Measurements from ENCODE around the gene GARRE1. TPM values are rescaled to one million over a fixed set of nuclear protein-coding genes. Genes with fewer than 3 reads are reported as not detected.
"Not testable (repeated sequence)": the region's sequence is repeated elsewhere in the genome, so short reads cannot be mapped to it uniquely, and the experiment has no call there.

Gene GARRE1
- total RNA-seq, 2 experiments from 2014 or later = 13.2 to 16.2 TPM

DNA sequence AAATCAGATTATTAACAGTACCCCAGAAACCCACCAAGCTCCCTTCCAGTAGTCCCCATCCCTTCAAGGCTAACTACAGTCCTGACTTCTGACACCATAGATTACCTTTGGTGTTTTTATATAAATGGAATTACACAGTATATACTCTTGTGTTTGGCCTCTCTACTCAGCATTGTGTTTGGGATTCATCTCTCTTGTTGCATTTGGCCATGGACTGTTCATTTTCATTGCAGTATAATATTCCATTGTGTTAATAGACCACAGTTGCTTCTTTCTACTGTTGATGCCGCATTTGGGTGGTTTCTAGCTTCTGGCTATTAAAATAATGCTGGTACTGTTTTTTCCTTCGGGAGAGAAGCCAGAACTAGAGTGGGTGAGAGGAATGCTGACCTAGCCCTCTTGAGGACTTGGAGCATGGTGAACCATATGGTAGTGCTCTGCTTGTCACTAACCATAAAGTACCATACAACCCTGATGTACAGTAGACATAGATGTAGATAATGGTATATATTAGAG lies 18.9 kb upstream of the GARRE1 start:
- Mint-ChIP-seq H3K4me1 (ENCODE audit: low read depth) (peaks cover 17% of the 10 kb centered on the region), H3K36me3 (ENCODE audit: low read depth) (no peaks in the 10 kb centered on the region), H3K27me3 (ENCODE audit: low read depth) (no peaks in the 10 kb centered on the region), H3K9me3 (no peaks in the 10 kb centered on the region), H3K27ac (no peak overlapping the region), H3K4me3 (no peak overlapping the region)
- intact Hi-C loops (cut with micrococcal nuclease) = no loop called here
- CTCF ChIA-PET = no interaction called here
- no peak for DNase-seq

GRCh38 chr19:34236035-34236987 lies 18.0 kb upstream of the GARRE1 start:
- CTCF ChIA-PET = interaction anchor here (0.7 to 1.3 kb wide), 2 partner anchors 17 to 154 kb away, joined by 3 read pairs; no protein-coding TSS in a partner anchor
- Mint-ChIP-seq H3K4me3 (no peak overlapping the region), H3K27ac (no peak overlapping the region), H3K36me3 (ENCODE audit: low read depth) (no peaks in the 10 kb centered on the region), H3K27me3 (ENCODE audit: low read depth) (no peaks in the 10 kb centered on the region), H3K4me1 (ENCODE audit: low read depth) (peaks cover 15% of the 10 kb centered on the region), H3K9me3 (no peaks in the 10 kb centered on the region)
- intact Hi-C loops (cut with micrococcal nuclease) = no loop called here
- DNase-seq = no peak

GRCh38 chr19:34237283-34237682 lies 17.1 kb upstream of the GARRE1 start:
- Mint-ChIP-seq H3K27ac (peak overlapping the region; percentile 18), H3K27me3 (ENCODE audit: low read depth) (no peaks in the 10 kb centered on the region), H3K4me3 (no peak overlapping the region), H3K9me3 (no peaks in the 10 kb centered on the region), H3K36me3 (ENCODE audit: low read depth) (no peaks in the 10 kb centered on the region), H3K4me1 (ENCODE audit: low read depth) (peaks cover 13% of the 10 kb centered on the region)
- CTCF ChIA-PET = interaction anchor here (0.6 to 1.3 kb wide), 3 partner anchors 17 to 155 kb away, joined by 3 to 4 read pairs (median 3); no protein-coding TSS in a partner anchor
- no peak for DNase-seq
- intact Hi-C loops (cut with micrococcal nuclease) = no loop called here

- no peaks in the 10 kb centered on the region for H3K9me3 Mint-ChIP-seq
- CTCF ChIA-PET = no interaction called here
Measured at GRCh38 chr19:34237939-34238338, 16.4 kb upstream of the GARRE1 start.

GRCh38 chr19:34241513-34242337 lies 12.6 kb upstream of the GARRE1 start:
- CTCF ChIA-PET = interaction anchor here (0.6 to 1.9 kb wide), 2 partner anchors 17 to 89 kb away, joined by 3 to 4 read pairs; no protein-coding TSS in a partner anchor

More at GRCh38 chr19:34237939-34238338, 16.4 kb upstream of the GARRE1 start:
- no peaks in the 10 kb centered on the region for H3K27me3 Mint-ChIP-seq (ENCODE audit: low read depth)
- peaks cover 7% of the 10 kb centered on the region for H3K4me1 Mint-ChIP-seq (ENCODE audit: low read depth)
- no peak overlapping the region for H3K4me3 Mint-ChIP-seq
- intact Hi-C loops (cut with micrococcal nuclease) = no loop called here
- no peak for DNase-seq
- H3K27ac Mint-ChIP-seq = no peak overlapping the region
- no peaks in the 10 kb centered on the region for H3K36me3 Mint-ChIP-seq (ENCODE audit: low read depth)

GRCh38 chr19:34243138-34243875 lies 11.0 kb upstream of the GARRE1 start:
- H3K27ac Mint-ChIP-seq = not testable (repeated sequence)

More at GRCh38 chr19:34241513-34242337, 12.6 kb upstream of the GARRE1 start:
- Mint-ChIP-seq H3K4me1 (ENCODE audit: low read depth) (peaks cover 3% of the 10 kb centered on the region), H3K36me3 (ENCODE audit: low read depth) (no peaks in the 10 kb centered on the region), H3K4me3 (no peak overlapping the region), H3K27ac (no peak overlapping the region), H3K27me3 (ENCODE audit: low read depth) (no peaks in the 10 kb centered on the region), H3K9me3 (no peaks in the 10 kb centered on the region)
- peak; percentile 43 for DNase-seq
- intact Hi-C loops (cut with micrococcal nuclease) = no loop called here

GRCh38 chr19:34243876-34244578 lies 10.3 kb upstream of the GARRE1 start:
- no peak overlapping the region for H3K4me3 Mint-ChIP-seq
- intact Hi-C loops (cut with micrococcal nuclease) = no loop called here
- CTCF ChIA-PET = no interaction called here
- no peak for DNase-seq
- H3K9me3 Mint-ChIP-seq = no peaks in the 10 kb centered on the region
- H3K27me3 Mint-ChIP-seq (ENCODE audit: low read depth) = no peaks in the 10 kb centered on the region
- no peaks in the 10 kb centered on the region for H3K36me3 Mint-ChIP-seq (ENCODE audit: low read depth)
- no peak overlapping the region for H3K27ac Mint-ChIP-seq
- peaks cover 3% of the 10 kb centered on the region for H3K4me1 Mint-ChIP-seq (ENCODE audit: low read depth)

More at GRCh38 chr19:34243138-34243875, 11.0 kb upstream of the GARRE1 start:
- DNase-seq; H3K27me3 Mint-ChIP-seq (ENCODE audit: low read depth); H3K36me3 Mint-ChIP-seq (ENCODE audit: low read depth); H3K4me1 Mint-ChIP-seq (ENCODE audit: low read depth); H3K9me3 Mint-ChIP-seq; intact Hi-C loops (cut with micrococcal nuclease); CTCF ChIA-PET; H3K4me3 Mint-ChIP-seq: not testable (repeated sequence)

GRCh38 chr19:34244611-34245299 lies 9.6 kb upstream of the GARRE1 start:
- DNase-seq = no peak
- H3K27me3 Mint-ChIP-seq (ENCODE audit: low read depth) = no peaks in the 10 kb centered on the region
- H3K27ac Mint-ChIP-seq = no peak overlapping the region
- CTCF ChIA-PET = interaction anchor here (1.0 kb wide), 2 partner anchors 62 to 102 kb away, joined by 3 to 5 read pairs; no protein-coding TSS in a partner anchor
- H3K4me3 Mint-ChIP-seq = no peak overlapping the region
- H3K36me3 Mint-ChIP-seq (ENCODE audit: low read depth) = no peaks in the 10 kb centered on the region
- H3K9me3 Mint-ChIP-seq = no peaks in the 10 kb centered on the region
- peaks cover 3% of the 10 kb centered on the region for H3K4me1 Mint-ChIP-seq (ENCODE audit: low read depth)
- intact Hi-C loops (cut with micrococcal nuclease) = no loop called here

GRCh38 chr19:34246340-34246739 lies 8.0 kb upstream of the GARRE1 start:
- intact Hi-C loops (cut with micrococcal nuclease) = no loop called here
- Mint-ChIP-seq H3K9me3 (no peaks in the 10 kb centered on the region), H3K4me3 (no peak overlapping the region), H3K27me3 (ENCODE audit: low read depth) (no peaks in the 10 kb centered on the region), H3K27ac (no peak overlapping the region), H3K4me1 (ENCODE audit: low read depth) (peaks cover 3% of the 10 kb centered on the region), H3K36me3 (ENCODE audit: low read depth) (no peaks in the 10 kb centered on the region)
- no peak for DNase-seq
- CTCF ChIA-PET = no interaction called here

DNA sequence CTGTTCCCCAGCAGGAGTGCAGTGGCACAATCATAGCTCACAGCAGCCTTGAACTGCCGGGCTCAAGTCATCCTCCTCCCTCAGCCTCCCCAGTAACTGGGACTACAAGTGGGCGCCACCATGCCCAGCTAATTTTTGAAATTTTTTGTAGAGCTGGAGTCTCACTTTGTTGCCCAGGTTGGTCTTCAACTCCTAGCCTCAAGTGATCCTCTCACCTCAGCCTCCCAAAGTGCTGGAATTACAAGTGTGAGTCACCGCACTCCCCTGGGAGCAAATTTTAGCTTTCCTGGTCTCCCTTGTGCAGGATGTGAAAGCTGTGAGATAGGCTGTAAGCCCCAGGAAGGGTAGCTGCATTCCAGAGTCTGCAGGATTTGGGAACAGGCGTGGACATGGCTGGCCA lies 5.4 kb upstream of the GARRE1 start:
- Mint-ChIP-seq H3K27me3 (ENCODE audit: low read depth) (no peaks in the 10 kb centered on the region), H3K27ac (no peak overlapping the region), H3K36me3 (ENCODE audit: low read depth) (no peaks in the 10 kb centered on the region), H3K9me3 (no peaks in the 10 kb centered on the region), H3K4me3 (no peak overlapping the region), H3K4me1 (ENCODE audit: low read depth) (peaks cover 2% of the 10 kb centered on the region)
- CTCF ChIA-PET = interaction anchor here (0.6 to 1.3 kb wide), 4 partner anchors 37 to 464 kb away, joined by 3 to 5 read pairs (median 4); no protein-coding TSS in a partner anchor
- no peak for DNase-seq
- intact Hi-C loops (cut with micrococcal nuclease) = no loop called here

- intact Hi-C loops (cut with micrococcal nuclease); H3K27ac Mint-ChIP-seq; H3K36me3 Mint-ChIP-seq (ENCODE audit: low read depth); H3K27me3 Mint-ChIP-seq (ENCODE audit: low read depth); DNase-seq; H3K9me3 Mint-ChIP-seq: not testable (repeated sequence)
- peak overlapping the region; percentile 94 for H3K4me3 Mint-ChIP-seq
- CTCF ChIA-PET = interaction anchor here (1.3 kb wide), 1 partner anchor 84 kb away, joined by 3 read pairs; no protein-coding TSS in a partner anchor
- H3K4me1 Mint-ChIP-seq (ENCODE audit: low read depth) = peaks cover 26% of the 10 kb centered on the region
Measured at GRCh38 chr19:34253167-34253566, 1.2 kb upstream of the GARRE1 start.
